Peyer's patch (tissue), 4 donors: ENCODE results near the gene COMMD1.
"Not testable (repeated sequence)": the region's sequence is repeated elsewhere in the genome, so short reads cannot be mapped to it uniquely, and the experiment has no call there.

Source experiments
- POLR2A ChIP-seq, 2 donors: fragments of 450-650 bp; IDR thresholded peaks; one replicate each; pipeline ENCODE4 v1.5.1; 2017; ENCODE audit warnings: antibody characterized with exemption in 2 of 2, mild to moderate bottlenecking in 2 of 2, moderate library complexity in 2 of 2
- TF ChIP-seq, protein P1 (sequence below), 6 experiments: fragments of 450-650 bp in 4 of 6; fragments of 200-600 bp in 2 of 6; sonication (generic) in 1 of 6; IDR thresholded peaks; one replicate each; pipeline ENCODE4 v1.5.1; 2017 to 2019; ENCODE audit warnings: antibody characterized with exemption in 6 of 6, mild to moderate bottlenecking in 3 of 6, moderate library complexity in 1 of 6

DNA sequence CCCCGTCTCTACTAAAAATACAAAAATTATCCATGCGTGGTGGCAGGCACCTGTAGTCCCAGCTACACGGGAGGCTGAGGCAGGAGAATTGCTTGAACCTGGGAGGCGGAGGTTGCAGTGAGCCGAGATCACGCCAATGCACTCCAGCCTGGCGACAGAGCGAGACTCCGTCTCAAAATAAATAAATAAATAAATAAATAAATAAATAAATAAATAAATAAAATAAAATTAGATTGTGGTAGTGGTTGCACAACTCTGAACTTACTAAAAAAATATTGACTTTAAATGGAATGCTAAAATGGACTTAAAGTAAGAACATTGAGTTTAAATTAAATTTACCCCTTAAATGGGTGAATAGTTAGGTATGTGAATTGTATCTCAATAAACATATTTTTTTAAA is 255.2 kb downstream of the COMMD1 start:
- TF ChIP-seq, protein P1, sequence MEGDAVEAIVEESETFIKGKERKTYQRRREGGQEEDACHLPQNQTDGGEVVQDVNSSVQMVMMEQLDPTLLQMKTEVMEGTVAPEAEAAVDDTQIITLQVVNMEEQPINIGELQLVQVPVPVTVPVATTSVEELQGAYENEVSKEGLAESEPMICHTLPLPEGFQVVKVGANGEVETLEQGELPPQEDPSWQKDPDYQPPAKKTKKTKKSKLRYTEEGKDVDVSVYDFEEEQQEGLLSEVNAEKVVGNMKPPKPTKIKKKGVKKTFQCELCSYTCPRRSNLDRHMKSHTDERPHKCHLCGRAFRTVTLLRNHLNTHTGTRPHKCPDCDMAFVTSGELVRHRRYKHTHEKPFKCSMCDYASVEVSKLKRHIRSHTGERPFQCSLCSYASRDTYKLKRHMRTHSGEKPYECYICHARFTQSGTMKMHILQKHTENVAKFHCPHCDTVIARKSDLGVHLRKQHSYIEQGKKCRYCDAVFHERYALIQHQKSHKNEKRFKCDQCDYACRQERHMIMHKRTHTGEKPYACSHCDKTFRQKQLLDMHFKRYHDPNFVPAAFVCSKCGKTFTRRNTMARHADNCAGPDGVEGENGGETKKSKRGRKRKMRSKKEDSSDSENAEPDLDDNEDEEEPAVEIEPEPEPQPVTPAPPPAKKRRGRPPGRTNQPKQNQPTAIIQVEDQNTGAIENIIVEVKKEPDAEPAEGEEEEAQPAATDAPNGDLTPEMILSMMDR (IDR thresholded peaks at IDR 0.05), result not testable (repeated sequence)
- TF ChIP-seq POLR2A (IDR thresholded peaks at IDR 0.05), result not testable (repeated sequence)
